ENCODE data around the gene PNLDC1.

The PNLDC1 gene

GRCh38 chr6:159778542-159779103 lies 21.5 kb upstream of the PNLDC1 start:
- no peak overlapping the region for H3K4me3 ChIP-seq (ENCODE audit: control insufficient read depth, low read depth, low read length)
- DNase-seq (ENCODE audit: low read depth), result no peak
- TF ChIP-seq CTCF (IDR thresholded peaks at IDR 0.05; ENCODE audit: control insufficient read depth, insufficient read depth, low read depth, low read length, missing control alignments), result no peak

GRCh38 chr6:159788276-159788675 lies 11.8 kb upstream of the PNLDC1 start:
- no peak for DNase-seq (ENCODE audit: low read depth)
- TF ChIP-seq CTCF (IDR thresholded peaks at IDR 0.05; ENCODE audit: control insufficient read depth, insufficient read depth, low read depth, low read length, missing control alignments), result no peak
- H3K4me3 ChIP-seq (ENCODE audit: control insufficient read depth, low read depth, low read length), result peak overlapping the region; percentile 69

- no peak for TF ChIP-seq CTCF (IDR thresholded peaks at IDR 0.05; ENCODE audit: control insufficient read depth, insufficient read depth, low read depth, low read length, missing control alignments)
- no peak for DNase-seq (ENCODE audit: low read depth)
Observed at GRCh38 chr6:159788753-159789376, 11.2 kb upstream of the PNLDC1 start.

DNA sequence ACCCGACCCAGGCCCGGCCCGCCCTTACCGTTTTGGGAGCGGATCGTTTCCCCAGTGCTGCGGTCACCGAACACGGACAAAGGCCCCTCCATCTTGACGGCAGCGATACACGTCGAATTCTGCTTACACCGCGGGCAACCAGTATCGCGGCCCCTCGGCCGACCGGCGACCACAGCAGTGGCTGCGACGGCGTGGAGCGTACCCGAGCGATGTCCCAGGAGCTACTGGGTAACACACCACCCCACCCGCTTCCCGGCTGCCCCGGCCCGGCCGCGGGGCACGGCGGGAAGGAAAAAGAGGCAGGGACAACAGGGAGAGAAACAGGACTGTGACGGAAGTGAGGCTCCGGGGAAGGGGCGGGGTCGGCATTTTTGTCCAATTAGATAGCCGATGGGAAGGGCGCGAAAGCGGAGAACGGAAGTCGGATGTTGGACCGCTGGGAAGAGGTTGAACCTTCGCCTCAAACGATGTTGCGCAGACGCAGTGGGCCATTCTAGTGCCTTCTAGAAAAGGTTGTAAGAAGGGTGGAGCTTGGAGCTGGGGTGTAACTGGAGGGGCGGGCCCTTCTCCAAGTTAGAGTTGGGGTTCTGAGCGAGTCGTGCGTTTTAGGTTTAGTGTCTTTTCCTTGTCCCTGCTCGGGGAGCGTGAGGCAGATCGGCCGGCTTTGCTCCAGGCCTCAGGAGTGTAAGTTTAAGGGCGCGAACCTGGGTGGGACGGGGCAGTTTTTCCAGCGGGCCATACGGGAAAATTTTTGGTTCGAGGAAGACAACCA lies 10.5 kb upstream of the PNLDC1 start, which contains the start of gene TCP1:
TCP1 (minus strand) TSS at position 226 of the 772 bp plus-strand sequence; CDS start at position 92, 134 bp downstream.
- peak within 1 kb of the TSS; percentile 69 for H3K4me3 ChIP-seq (ENCODE audit: control insufficient read depth, low read depth, low read length)
- DNase-seq (ENCODE audit: low read depth), result peak; percentile 98
- TF ChIP-seq CTCF (IDR thresholded peaks at IDR 0.05; ENCODE audit: control insufficient read depth, insufficient read depth, low read depth, low read length, missing control alignments), result no peak

More at GRCh38 chr6:159788753-159789376, 11.2 kb upstream of the PNLDC1 start:
- peak overlapping the region; percentile 69 for H3K4me3 ChIP-seq (ENCODE audit: control insufficient read depth, low read depth, low read length)

DNA sequence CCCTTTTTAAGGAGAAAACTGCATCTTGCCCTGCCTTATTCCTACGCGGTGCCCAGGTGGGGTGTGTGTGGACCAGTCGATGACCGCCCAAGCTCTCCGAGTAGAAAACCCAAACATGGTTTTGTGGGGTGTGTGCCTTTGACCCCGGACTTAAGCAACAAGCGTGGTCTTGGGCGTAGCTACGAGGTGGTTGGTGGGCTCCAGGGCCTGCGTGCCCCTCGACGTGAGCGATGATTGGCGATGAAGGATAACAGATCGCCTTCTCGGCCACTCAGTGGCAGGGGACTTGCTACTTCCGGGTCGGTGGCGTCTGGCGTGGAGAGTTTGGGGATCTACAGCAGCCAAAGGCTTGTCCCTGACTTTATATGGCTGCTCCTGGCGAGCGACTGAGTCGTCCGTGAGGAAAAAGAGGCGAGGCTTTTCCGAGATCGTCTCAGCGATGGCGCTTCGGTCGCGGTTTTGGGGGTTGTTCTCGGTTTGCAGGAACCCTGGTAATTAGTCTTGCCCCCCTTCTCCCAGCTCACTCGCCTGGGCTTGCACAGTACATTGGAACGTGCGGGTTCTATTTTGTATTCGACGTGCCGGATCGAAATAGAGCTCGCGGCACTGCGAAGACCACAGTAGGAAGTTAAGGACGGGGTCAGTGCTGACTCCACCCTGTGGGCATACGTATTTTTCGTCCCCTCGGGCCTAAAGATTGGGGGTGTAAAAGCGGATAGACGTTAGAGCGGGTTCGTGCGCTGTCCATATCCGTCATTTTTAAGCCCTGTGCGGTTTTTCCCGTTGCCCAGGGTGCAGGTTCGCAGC lies 9.7 kb upstream of the PNLDC1 start, which contains the start of gene MRPL18:
MRPL18 (plus strand) TSS at position 319 of the 807 bp plus-strand sequence; CDS start at position 440, 121 bp downstream.
- no peak for TF ChIP-seq CTCF (IDR thresholded peaks at IDR 0.05; ENCODE audit: control insufficient read depth, insufficient read depth, low read depth, low read length, missing control alignments)
- H3K4me3 ChIP-seq (ENCODE audit: control insufficient read depth, low read depth, low read length), result peak within 1 kb of the TSS; percentile 69
- DNase-seq (ENCODE audit: low read depth), result peak; percentile 93
